Endodermal cell (in vitro differentiated cells): ENCODE results near the gene CASP9. TPM values are rescaled to one million over a fixed set of nuclear protein-coding genes. Genes with fewer than 3 reads are reported as not detected.
"Not testable (repeated sequence)": the region's sequence is repeated elsewhere in the genome, so short reads cannot be mapped to it uniquely, and the experiment has no call there.

Experiments used
- DNase-seq: peaks from one replicate; pipeline ENCODE4 v3.0.0-alpha.2; 2017
- H3K27ac ChIP-seq: 2 replicates; pipeline ENCODE4 v1.5.1; 2013; ENCODE audit warnings: mild to moderate bottlenecking, low read depth, low read length, moderate library complexity
- H3K27me3 ChIP-seq: 2 replicates; pipeline ENCODE4 v1.6.1; 2013; ENCODE audit warnings: mild to moderate bottlenecking, low read length, moderate library complexity; ENCODE audit not compliant: insufficient read depth, control insufficient read depth, poor library complexity, severe bottlenecking
- H3K36me3 ChIP-seq: 2 replicates; pipeline ENCODE4 v1.7.0; 2013; ENCODE audit warnings: mild to moderate bottlenecking, low read length, moderate library complexity; ENCODE audit not compliant: control insufficient read depth, insufficient read depth
- H3K4me1 ChIP-seq: one replicate; pipeline ENCODE4 v1.7.0; 2013; ENCODE audit warnings: low read length; ENCODE audit not compliant: control insufficient read depth, insufficient read depth
- H3K4me3 ChIP-seq: 2 replicates; pipeline ENCODE4 v1.5.1; 2013; ENCODE audit warnings: mild to moderate bottlenecking, low read length, moderate library complexity
- H3K9ac ChIP-seq: 2 replicates; pipeline ENCODE4 v1.6.1; 2013; ENCODE audit warnings: mild to moderate bottlenecking, low read length, moderate library complexity; ENCODE audit not compliant: poor library complexity, severe bottlenecking; ENCODE audit errors: extremely low read depth
- H3K9me3 ChIP-seq: 2 replicates; pipeline ENCODE4 v1.6.1; 2013; ENCODE audit warnings: mild to moderate bottlenecking, low read length, moderate library complexity; ENCODE audit not compliant: control insufficient read depth
- H3K27ac Mint-ChIP-seq: 2 replicates; pipeline ENCODE4 v1.8.0; 2020; ENCODE audit warnings: mixed read lengths
- H3K27me3 Mint-ChIP-seq: 2 replicates; pipeline ENCODE4 v1.8.0; 2021; ENCODE audit warnings: mild to moderate bottlenecking, mixed read lengths; ENCODE audit not compliant: insufficient read depth
- H3K36me3 Mint-ChIP-seq: 2 replicates; pipeline ENCODE4 v1.8.0; 2020; ENCODE audit warnings: low read depth, mixed read lengths
- H3K4me1 Mint-ChIP-seq: 2 replicates; pipeline ENCODE4 v1.8.0; 2020; ENCODE audit warnings: mixed read lengths
- H3K4me3 Mint-ChIP-seq: 2 replicates; pipeline ENCODE4 v1.8.0; 2020; ENCODE audit warnings: mild to moderate bottlenecking, moderate library complexity, mixed read lengths
- H3K9me3 Mint-ChIP-seq: 2 replicates; pipeline ENCODE4 v1.8.0; 2020; ENCODE audit warnings: mild to moderate bottlenecking, mixed read lengths
- WGBS, 2 experiments: methylation state at CpG; one replicate each; pipeline versions ENCODE4 v1.1.5 to v1.1.7; 2013; ENCODE audit warnings: missing lambda C conversion rate in 2 of 2, mixed read lengths in 1 of 2; ENCODE audit not compliant: insufficient coverage in 1 of 2, insufficient read length in 1 of 2; 5-methylcytosine and 5-hydroxymethylcytosine counted together
- total RNA-seq, 2 donors: library from RNA; stranded (reverse); fragmentation: NEBNext Ultra II Directional in 1 of 2; extraction: Animal tissue kit (Norgen Biotek cat#: 25700) in 1 of 2; gene quantifications; 2 replicates in 1 of 2; 3 replicates in 1 of 2; pipeline ENCODE4 v1.2.1, GENCODE V29; 2021
- TF ChIP-seq, protein P1 (sequence below): fragments of 200-600 bp; sonication (generic); conservative IDR thresholded peaks from 2 replicates; pipeline ENCODE4 v1.5.0; 2021; ENCODE audit warnings: antibody characterized with exemption, mild to moderate bottlenecking

CASP9 gene
- total RNA-seq, 2 donors from 2014 or later: 15.5 to 16.1 TPM

DNA sequence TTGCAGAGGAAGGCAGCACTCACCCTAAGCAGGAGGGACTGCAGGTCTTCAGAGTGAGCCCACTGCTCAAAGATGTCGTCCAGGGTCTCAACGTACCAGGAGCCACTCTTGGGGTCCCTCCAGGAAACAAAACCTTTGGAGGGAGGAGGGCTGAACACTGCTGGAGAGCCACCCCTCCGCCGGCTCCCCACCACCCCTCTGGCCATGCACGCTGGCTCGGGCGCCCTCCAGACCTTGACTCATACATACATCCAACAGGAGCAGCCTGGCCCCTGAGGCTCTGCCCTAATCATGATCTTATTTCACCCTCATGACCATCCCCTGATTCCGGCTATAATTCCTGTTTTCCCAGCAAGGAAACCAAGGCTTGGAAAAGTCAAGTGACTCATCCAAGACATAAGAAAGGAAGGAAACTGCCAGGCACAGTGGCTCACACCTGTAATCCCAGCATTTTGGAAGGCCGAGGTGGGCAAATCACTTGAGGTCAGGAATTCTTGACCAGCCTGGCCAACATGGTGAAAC, 30.1 kb downstream of the CASP9 start:
- Histone ChIP-seq H3K4me3 (no peak overlapping the region), H3K36me3 (peaks cover 5% of the 10 kb centered on the region), H3K4me1 (no peaks in the 10 kb centered on the region), H3K27ac (no peak overlapping the region), H3K9me3 (peaks cover 7% of the 10 kb centered on the region), H3K27me3 (no peaks in the 10 kb centered on the region), H3K9ac (no peak overlapping the region)
- WGBS, 2 experiments: 89 to 94% methylated on average over 6 to 9 of the region's 9 CpGs
- H3K4me3 Mint-ChIP-seq: no peak overlapping the region
- no peak overlapping the region for H3K27ac Mint-ChIP-seq
- DNase-seq: no peak
- H3K9me3 Mint-ChIP-seq: peaks cover 3% of the 10 kb centered on the region
- TF ChIP-seq, protein P1, sequence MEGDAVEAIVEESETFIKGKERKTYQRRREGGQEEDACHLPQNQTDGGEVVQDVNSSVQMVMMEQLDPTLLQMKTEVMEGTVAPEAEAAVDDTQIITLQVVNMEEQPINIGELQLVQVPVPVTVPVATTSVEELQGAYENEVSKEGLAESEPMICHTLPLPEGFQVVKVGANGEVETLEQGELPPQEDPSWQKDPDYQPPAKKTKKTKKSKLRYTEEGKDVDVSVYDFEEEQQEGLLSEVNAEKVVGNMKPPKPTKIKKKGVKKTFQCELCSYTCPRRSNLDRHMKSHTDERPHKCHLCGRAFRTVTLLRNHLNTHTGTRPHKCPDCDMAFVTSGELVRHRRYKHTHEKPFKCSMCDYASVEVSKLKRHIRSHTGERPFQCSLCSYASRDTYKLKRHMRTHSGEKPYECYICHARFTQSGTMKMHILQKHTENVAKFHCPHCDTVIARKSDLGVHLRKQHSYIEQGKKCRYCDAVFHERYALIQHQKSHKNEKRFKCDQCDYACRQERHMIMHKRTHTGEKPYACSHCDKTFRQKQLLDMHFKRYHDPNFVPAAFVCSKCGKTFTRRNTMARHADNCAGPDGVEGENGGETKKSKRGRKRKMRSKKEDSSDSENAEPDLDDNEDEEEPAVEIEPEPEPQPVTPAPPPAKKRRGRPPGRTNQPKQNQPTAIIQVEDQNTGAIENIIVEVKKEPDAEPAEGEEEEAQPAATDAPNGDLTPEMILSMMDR: no peak
- peaks cover 4% of the 10 kb centered on the region for H3K4me1 Mint-ChIP-seq
- H3K36me3 Mint-ChIP-seq: peaks cover 42% of the 10 kb centered on the region
- no peaks in the 10 kb centered on the region for H3K27me3 Mint-ChIP-seq

DNA sequence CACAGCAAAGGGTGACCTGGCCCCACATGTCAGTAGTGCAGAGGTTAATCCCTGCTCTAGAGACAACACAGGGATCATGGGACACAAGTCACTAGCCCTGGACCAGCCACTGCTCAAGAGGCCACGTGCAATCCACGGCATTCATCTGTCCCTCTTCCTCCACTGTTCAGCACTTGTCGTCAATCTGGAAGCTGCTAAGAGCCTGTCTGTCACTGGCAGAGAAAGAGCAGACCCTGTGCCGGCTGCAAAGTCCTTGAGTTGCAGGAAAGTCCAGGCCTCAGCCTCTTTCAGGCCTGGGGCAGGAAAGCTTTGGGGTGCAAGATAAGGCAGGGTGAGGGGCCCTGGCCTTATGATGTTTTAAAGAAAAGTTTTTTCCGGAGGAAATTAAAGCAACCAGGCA, 31.4 kb downstream of the CASP9 start:
- no peak for DNase-seq
- H3K9me3 ChIP-seq: peaks cover under 1% of the 10 kb centered on the region
- no peak overlapping the region for H3K9ac ChIP-seq
- Mint-ChIP-seq H3K27ac (no peak overlapping the region), H3K9me3 (no peaks in the 10 kb centered on the region), H3K36me3 (peaks cover 33% of the 10 kb centered on the region), H3K4me3 (no peak overlapping the region), H3K27me3 (no peaks in the 10 kb centered on the region), H3K4me1 (peaks cover 4% of the 10 kb centered on the region)
- no peak overlapping the region for H3K27ac ChIP-seq
- 93 to 100% methylated on average over 1 to 5 of the region's 5 CpGs for WGBS, 2 experiments
- H3K27me3 ChIP-seq: no peaks in the 10 kb centered on the region
- H3K4me1 ChIP-seq: no peaks in the 10 kb centered on the region
- H3K36me3 ChIP-seq: peaks cover 5% of the 10 kb centered on the region
- TF ChIP-seq, protein P1: no peak
- H3K4me3 ChIP-seq: no peak overlapping the region

DNA sequence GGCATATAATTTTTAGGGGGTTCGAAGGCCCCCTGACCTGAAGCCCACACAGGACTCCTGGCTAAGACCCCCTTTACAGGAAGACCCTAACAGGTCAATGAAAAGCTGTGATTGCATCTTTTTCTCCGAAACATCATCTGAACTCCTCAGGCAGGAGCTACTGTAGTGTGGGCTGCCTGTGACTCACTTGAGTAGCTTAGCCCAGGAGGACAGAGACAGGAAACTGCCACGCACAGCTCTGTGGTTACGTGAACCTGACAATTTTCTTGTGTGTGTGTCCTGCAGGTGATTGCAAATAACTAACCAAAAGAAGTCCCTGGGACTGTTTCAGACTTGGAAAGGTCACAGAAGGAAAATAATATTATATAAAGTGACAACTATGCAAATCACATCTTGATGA, 33.0 kb downstream of the CASP9 start:
- WGBS, 2 experiments: 95 to 96% methylated on average over 4 of the region's 4 CpGs
- not testable (repeated sequence) for H3K9me3 Mint-ChIP-seq

More for the DNA sequence above, 33.0 kb downstream of the CASP9 start:
- not testable (repeated sequence) for H3K4me3 ChIP-seq, H3K4me1 ChIP-seq, H3K9me3 ChIP-seq, H3K4me1 Mint-ChIP-seq, H3K27ac ChIP-seq, H3K36me3 ChIP-seq, DNase-seq, H3K27ac Mint-ChIP-seq, H3K27me3 Mint-ChIP-seq, H3K27me3 ChIP-seq, H3K4me3 Mint-ChIP-seq, H3K9ac ChIP-seq
- peaks cover 33% of the 10 kb centered on the region for H3K36me3 Mint-ChIP-seq
